ENCODE measurements around the gene SUSD5. TPM values are rescaled to one million over a fixed set of nuclear protein-coding genes. Genes with fewer than 3 reads are reported as not detected.

The SUSD5 gene
- total and polyA plus RNA-seq, 4 donors: 46.3 to 230 (median 140) TPM

GRCh38 chr3:33128706-33129105 lies 89.9 kb downstream of the SUSD5 start:
- H3K27ac ChIP-seq (ENCODE audit: low read depth in 1 of 2, low read length in 2 of 2): no peak overlapping the region
- H3K4me3 ChIP-seq (ENCODE audit: low read length in 2 of 2): no peak overlapping the region
- ATAC-seq (ENCODE audit: low FRiP score): no peak
- peaks cover 0 to 3% of the 10 kb centered on the region in 2 donors for H3K4me1 ChIP-seq (ENCODE audit: control insufficient read depth in 1 of 2, insufficient read depth in 2 of 2, low read length in 2 of 2)
- no peaks in the 10 kb centered on the region for H3K9me3 ChIP-seq (ENCODE audit: control insufficient read depth, low read length)
- intact Hi-C loops (cut with DNase I): no loop called here
- no peak for DNase-seq
- H3K27me3 ChIP-seq (ENCODE audit: control insufficient read depth in 1 of 2, insufficient read depth in 2 of 2, low read length in 1 of 2): no peaks in the 10 kb centered on the region
- 26 to 37% methylated on average over 1 of the region's 1 CpG for WGBS, 2 donors
- H3K36me3 ChIP-seq (ENCODE audit: control insufficient read depth in 1 of 2, insufficient read depth in 2 of 2, low read length in 1 of 2): peaks cover 7 to 8% of the 10 kb centered on the region in 2 donors

GRCh38 chr3:33125840-33126239 lies 92.8 kb downstream of the SUSD5 start:
- Histone ChIP-seq H3K4me3 (ENCODE audit: low read length in 2 of 2) (no peak overlapping the region), H3K27me3 (ENCODE audit: control insufficient read depth in 1 of 2, insufficient read depth in 2 of 2, low read length in 1 of 2) (no peaks in the 10 kb centered on the region), H3K9me3 (ENCODE audit: control insufficient read depth, low read length) (no peaks in the 10 kb centered on the region), H3K4me1 (ENCODE audit: control insufficient read depth in 1 of 2, insufficient read depth in 2 of 2, low read length in 2 of 2) (peaks cover 0 to 1% of the 10 kb centered on the region in 2 donors), H3K36me3 (ENCODE audit: control insufficient read depth in 1 of 2, insufficient read depth in 2 of 2, low read length in 1 of 2) (peaks cover 8 to 12% of the 10 kb centered on the region in 2 donors), H3K27ac (ENCODE audit: low read depth in 1 of 2, low read length in 2 of 2) (no peak overlapping the region)
- intact Hi-C loops (cut with DNase I): no loop called here
- WGBS, 2 donors: 76 to 84% methylated on average over 3 of the region's 3 CpGs
- ATAC-seq (ENCODE audit: low FRiP score) (no peak), DNase-seq (no peak)

GRCh38 chr3:33124638-33125037 lies 94.0 kb downstream of the SUSD5 start:
- WGBS, 2 donors: 31 to 40% methylated on average over 1 of the region's 1 CpG
- Histone ChIP-seq H3K27ac (ENCODE audit: low read depth in 1 of 2, low read length in 2 of 2) (peak overlapping the region in 1 of 2 donors; percentile 1), H3K27me3 (ENCODE audit: control insufficient read depth in 1 of 2, insufficient read depth in 2 of 2, low read length in 1 of 2) (no peaks in the 10 kb centered on the region), H3K9me3 (ENCODE audit: control insufficient read depth, low read length) (no peaks in the 10 kb centered on the region), H3K36me3 (ENCODE audit: control insufficient read depth in 1 of 2, insufficient read depth in 2 of 2, low read length in 1 of 2) (peaks cover 5 to 12% of the 10 kb centered on the region in 2 donors), H3K4me3 (ENCODE audit: low read length in 2 of 2) (no peak overlapping the region), H3K4me1 (ENCODE audit: control insufficient read depth in 1 of 2, insufficient read depth in 2 of 2, low read length in 2 of 2) (peaks cover 0 to 1% of the 10 kb centered on the region in 2 donors)
- DNase-seq (no peak), ATAC-seq (ENCODE audit: low FRiP score) (no peak)
- intact Hi-C loops (cut with DNase I): no loop called here

- ATAC-seq (ENCODE audit: low FRiP score) (no peak), DNase-seq (no peak)
- Histone ChIP-seq H3K27me3 (ENCODE audit: control insufficient read depth in 1 of 2, insufficient read depth in 2 of 2, low read length in 1 of 2) (no peaks in the 10 kb centered on the region), H3K9me3 (ENCODE audit: control insufficient read depth, low read length) (no peaks in the 10 kb centered on the region), H3K27ac (ENCODE audit: low read depth in 1 of 2, low read length in 2 of 2) (no peak overlapping the region), H3K36me3 (ENCODE audit: control insufficient read depth in 1 of 2, insufficient read depth in 2 of 2, low read length in 1 of 2) (peaks cover 5 to 12% of the 10 kb centered on the region in 2 donors), H3K4me3 (ENCODE audit: low read length in 2 of 2) (no peak overlapping the region), H3K4me1 (ENCODE audit: control insufficient read depth in 1 of 2, insufficient read depth in 2 of 2, low read length in 2 of 2) (peaks cover 0 to 3% of the 10 kb centered on the region in 2 donors)
- intact Hi-C loops (cut with DNase I): no loop called here
- 91 to 93% methylated on average over 5 of the region's 5 CpGs for WGBS, 2 donors
Observed at GRCh38 chr3:33122991-33123390, 95.6 kb downstream of the SUSD5 start.

GRCh38 chr3:33119891-33120290 lies 98.7 kb downstream of the SUSD5 start:
- ATAC-seq (ENCODE audit: low FRiP score): no peak
- WGBS, 2 donors: 15 to 17% methylated on average over 3 of the region's 3 CpGs

GRCh38 chr3:33117461-33117860 lies 101.1 kb downstream of the SUSD5 start:
- Histone ChIP-seq H3K27me3 (ENCODE audit: control insufficient read depth in 1 of 2, insufficient read depth in 2 of 2, low read length in 1 of 2) (no peaks in the 10 kb centered on the region), H3K9me3 (ENCODE audit: control insufficient read depth, low read length) (no peaks in the 10 kb centered on the region), H3K4me3 (ENCODE audit: low read length in 2 of 2) (no peak overlapping the region), H3K4me1 (ENCODE audit: control insufficient read depth in 1 of 2, insufficient read depth in 2 of 2, low read length in 2 of 2) (peaks cover 0 to 1% of the 10 kb centered on the region in 2 donors), H3K27ac (ENCODE audit: low read depth in 1 of 2, low read length in 2 of 2) (no peak overlapping the region), H3K36me3 (ENCODE audit: control insufficient read depth in 1 of 2, insufficient read depth in 2 of 2, low read length in 1 of 2) (no peaks in the 10 kb centered on the region)
- WGBS, 2 donors: 87 to 88% methylated on average over 3 of the region's 3 CpGs
- DNase-seq (no peak), ATAC-seq (ENCODE audit: low FRiP score) (no peak)
- intact Hi-C loops (cut with DNase I): no loop called here

More at GRCh38 chr3:33119891-33120290, 98.7 kb downstream of the SUSD5 start:
- DNase-seq: no peak
- Histone ChIP-seq H3K9me3 (ENCODE audit: control insufficient read depth, low read length) (no peaks in the 10 kb centered on the region), H3K36me3 (ENCODE audit: control insufficient read depth in 1 of 2, insufficient read depth in 2 of 2, low read length in 1 of 2) (peaks cover 3 to 6% of the 10 kb centered on the region in 2 donors), H3K4me1 (ENCODE audit: control insufficient read depth in 1 of 2, insufficient read depth in 2 of 2, low read length in 2 of 2) (peaks cover 0 to 3% of the 10 kb centered on the region in 2 donors), H3K4me3 (ENCODE audit: low read length in 2 of 2) (no peak overlapping the region), H3K27me3 (ENCODE audit: control insufficient read depth in 1 of 2, insufficient read depth in 2 of 2, low read length in 1 of 2) (no peaks in the 10 kb centered on the region), H3K27ac (ENCODE audit: low read depth in 1 of 2, low read length in 2 of 2) (peak overlapping the region in 1 of 2 donors; percentile 56)
- intact Hi-C loops (cut with DNase I): no loop called here

GRCh38 chr3:33115024-33115768 lies 103.4 kb downstream of the SUSD5 start:
- peak; percentile 89 to 90 for DNase-seq
- H3K36me3 ChIP-seq (ENCODE audit: control insufficient read depth in 1 of 2, insufficient read depth in 2 of 2, low read length in 1 of 2): no peaks in the 10 kb centered on the region
- peak; percentile 89 for ATAC-seq (ENCODE audit: low FRiP score)
- H3K4me1 ChIP-seq (ENCODE audit: control insufficient read depth in 1 of 2, insufficient read depth in 2 of 2, low read length in 2 of 2): peaks cover 0 to 1% of the 10 kb centered on the region in 2 donors
- H3K4me3 ChIP-seq (ENCODE audit: low read length in 2 of 2): peak overlapping the region; percentile 60 to 63
- 24% methylated on average over 13 of the region's 13 CpGs for WGBS, 2 donors
- intact Hi-C loops (cut with DNase I): no loop called here
- H3K27ac ChIP-seq (ENCODE audit: low read depth in 1 of 2, low read length in 2 of 2): peak overlapping the region; percentile 69 to 90
- no peaks in the 10 kb centered on the region for H3K27me3 ChIP-seq (ENCODE audit: control insufficient read depth in 1 of 2, insufficient read depth in 2 of 2, low read length in 1 of 2)
- no peaks in the 10 kb centered on the region for H3K9me3 ChIP-seq (ENCODE audit: control insufficient read depth, low read length)

GRCh38 chr3:33114622-33115023 lies 104.0 kb downstream of the SUSD5 start:
- H3K27ac ChIP-seq (ENCODE audit: low read depth in 1 of 2, low read length in 2 of 2): peak overlapping the region in 1 of 2 donors; percentile 90
- WGBS, 2 donors: 28 to 30% methylated on average over 14 of the region's 14 CpGs
- H3K9me3 ChIP-seq (ENCODE audit: control insufficient read depth, low read length): no peaks in the 10 kb centered on the region
- no peaks in the 10 kb centered on the region for H3K27me3 ChIP-seq (ENCODE audit: control insufficient read depth in 1 of 2, insufficient read depth in 2 of 2, low read length in 1 of 2)
- intact Hi-C loops (cut with DNase I): loop anchor here in 1 of 2 donors (1.0 kb wide), 1 partner anchor 17 kb away; the partner anchor contains the start of genes GLB1 and TMPPE
- ATAC-seq (ENCODE audit: low FRiP score) (no peak), DNase-seq (no peak)
- H3K4me3 ChIP-seq (ENCODE audit: low read length in 2 of 2): peak overlapping the region; percentile 29 to 60
- no peaks in the 10 kb centered on the region for H3K36me3 ChIP-seq (ENCODE audit: control insufficient read depth in 1 of 2, insufficient read depth in 2 of 2, low read length in 1 of 2)
- peaks cover 0 to 1% of the 10 kb centered on the region in 2 donors for H3K4me1 ChIP-seq (ENCODE audit: control insufficient read depth in 1 of 2, insufficient read depth in 2 of 2, low read length in 2 of 2)
